ENCODE measurements around the gene OGG1. TPM values are rescaled to one million over a fixed set of nuclear protein-coding genes. Genes with fewer than 3 reads are reported as not detected.
A peak's percentile ranks its signal among the peaks of the same experiment; 100 is the strongest.

The OGG1 gene
- total and polyA plus RNA-seq, 9 of the 15 experiments (the other 6 are each of a cell fraction or from before 2014, with no cell fraction given), result 6.6 to 33.0 (median 24.4) TPM

DNA sequence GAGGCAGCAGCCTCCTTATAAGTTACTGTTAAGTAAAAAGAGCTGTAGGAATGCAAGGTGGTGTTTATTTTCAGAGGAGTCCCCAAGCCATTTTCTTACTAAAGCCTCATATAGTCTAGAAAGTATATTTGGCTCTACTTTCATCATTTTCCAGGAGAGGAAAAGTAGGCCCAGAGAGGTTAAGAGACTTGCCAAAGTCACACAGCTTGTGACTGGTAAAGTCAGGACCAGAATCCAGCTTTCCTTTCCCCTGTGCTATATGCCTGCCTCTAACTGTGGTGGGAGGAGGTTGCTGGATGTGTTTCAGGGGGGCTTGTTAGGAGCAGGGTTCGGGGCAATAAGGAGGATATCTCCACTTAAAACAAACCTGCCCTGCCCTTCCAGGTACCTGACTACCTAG, 7.2 kb upstream of the OGG1 start:
- Histone ChIP-seq H3K9ac (ENCODE audit: insufficient read depth in 1 of 2, low read depth in 2 of 2, low read length in 2 of 2) (no peak overlapping the region), H3K9me3 (replicated peaks; ENCODE audit: control insufficient read depth, insufficient read depth, low read depth, low read length) (no peaks in the 10 kb centered on the region), H3K27ac (ENCODE audit: extremely low read depth, low read depth, low read length) (no peak overlapping the region), H3K27me3 (ENCODE audit: control insufficient read depth in 2 of 2, insufficient read depth in 2 of 2, low read length in 2 of 2) (no peaks in the 10 kb centered on the region), H3K4me1 (replicated peaks in 1 of 2; ENCODE audit: control insufficient read depth in 2 of 2, insufficient read depth in 2 of 2, low read length in 2 of 2) (peaks cover 0 to 6% of the 10 kb centered on the region in 2 experiments; a peak in 1 of 5 replicates), H3K9me1 (ENCODE audit: control insufficient read depth, insufficient read depth, low read length) (no peaks in the 10 kb centered on the region), H3K79me2 (ENCODE audit: control insufficient read depth, insufficient read depth, low read length) (no peaks in the 10 kb centered on the region; the same call in 2 of the 3 replicates), H2AFZ (ENCODE audit: low read depth, low read length) (no peak overlapping the region), H3K36me3 (ENCODE audit: control insufficient read depth, insufficient read depth, low read length) (peaks cover 100% of the 10 kb centered on the region), H4K20me1 (replicated peaks; ENCODE audit: control insufficient read depth, insufficient read depth, low read length) (0 out of 2 replicates have a peak, but pooled peaks cover 5% of the 10 kb centered on the region), H3K4me2 (ENCODE audit: insufficient read depth, low read length) (no peak overlapping the region), H3K4me3 (no peak overlapping the region)
- ChIA-PET POLR2A (interaction anchor here (6.1 kb wide), 1 partner anchor 10 kb away, joined by 60 read pairs; the partner anchor contains the start of gene BRPF1), CTCF (ENCODE audit: low intra/inter-chr PET ratio) (no interaction called here)
- intact Hi-C loops (cut with micrococcal nuclease), result no loop called here
- no TSS peak for BruUV-seq (replicated peaks)
- TF ChIP-seq BCOR (IDR thresholded peaks at IDR 0.05) (peak; percentile 82), EGR1 (conservative IDR thresholded peaks at IDR 0.05) (no peak), ZFP36 (IDR thresholded peaks at IDR 0.05; ENCODE audit: low read depth, low read length, partially characterized antibody) (peak; percentile 86), RFX7 (CRISPR knock-in tag; IDR thresholded peaks at IDR 0.05) (no peak), RBM25 (IDR thresholded peaks at IDR 0.05; ENCODE audit: low read depth, low read length, severe bottlenecking) (peak; percentile 89), MCM2 (IDR thresholded peaks at IDR 0.05; ENCODE audit: low read depth) (no peak), RCOR1 (IDR thresholded peaks at IDR 0.05; ENCODE audit: borderline replicate concordance in 1 of 2, low read depth in 2 of 2, low read length in 2 of 2) (0 out of 4 replicates have a peak, but pooled peaks of 1 of the 2 experiments have one; percentile 16), KDM1A (IDR thresholded peaks at IDR 0.05) (peak; percentile 21 to 43; a peak in 2 of 4 replicates)
- TF ChIP-seq, protein P1, sequence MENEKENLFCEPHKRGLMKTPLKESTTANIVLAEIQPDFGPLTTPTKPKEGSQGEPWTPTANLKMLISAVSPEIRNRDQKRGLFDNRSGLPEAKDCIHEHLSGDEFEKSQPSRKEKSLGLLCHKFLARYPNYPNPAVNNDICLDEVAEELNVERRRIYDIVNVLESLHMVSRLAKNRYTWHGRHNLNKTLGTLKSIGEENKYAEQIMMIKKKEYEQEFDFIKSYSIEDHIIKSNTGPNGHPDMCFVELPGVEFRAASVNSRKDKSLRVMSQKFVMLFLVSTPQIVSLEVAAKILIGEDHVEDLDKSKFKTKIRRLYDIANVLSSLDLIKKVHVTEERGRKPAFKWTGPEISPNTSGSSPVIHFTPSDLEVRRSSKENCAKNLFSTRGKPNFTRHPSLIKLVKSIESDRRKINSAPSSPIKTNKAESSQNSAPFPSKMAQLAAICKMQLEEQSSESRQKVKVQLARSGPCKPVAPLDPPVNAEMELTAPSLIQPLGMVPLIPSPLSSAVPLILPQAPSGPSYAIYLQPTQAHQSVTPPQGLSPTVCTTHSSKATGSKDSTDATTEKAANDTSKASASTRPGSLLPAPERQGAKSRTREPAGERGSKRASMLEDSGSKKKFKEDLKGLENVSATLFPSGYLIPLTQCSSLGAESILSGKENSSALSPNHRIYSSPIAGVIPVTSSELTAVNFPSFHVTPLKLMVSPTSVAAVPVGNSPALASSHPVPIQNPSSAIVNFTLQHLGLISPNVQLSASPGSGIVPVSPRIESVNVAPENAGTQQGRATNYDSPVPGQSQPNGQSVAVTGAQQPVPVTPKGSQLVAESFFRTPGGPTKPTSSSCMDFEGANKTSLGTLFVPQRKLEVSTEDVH (IDR thresholded peaks at IDR 0.05; ENCODE audit: low read depth, partially characterized antibody), result no peak
- FAIRE-seq, result no peak
- no peak for ATAC-seq
- no peak for DNase-seq (ENCODE audit: extremely low read depth in 1 of 4, low spot score in 3 of 4)
- in situ Hi-C loops (cut with MboI), result no loop called here
- WGBS (ENCODE audit: insufficient coverage, low coverage, missing lambda C conversion rate), result 100% methylated on average over 1 of the region's 1 CpG
